ENCODE data around the gene KCNG1.

- TF ChIP-seq CTCF (IDR thresholded peaks at IDR 0.05) (no peak), POLR2A (IDR thresholded peaks at IDR 0.05) (no peak), EP300 (IDR thresholded peaks at IDR 0.05) (no peak)
These were observed 13.3 kb upstream of the KCNG1 start for GRCh38 chr20:51036226-51036625.
